ENCODE results near the gene PHACTR1.
"Not testable (repeated sequence)": the region's sequence is repeated elsewhere in the genome, so short reads cannot be mapped to it uniquely, and the experiment has no call there.

PHACTR1 gene

GRCh38 chr6:13125841-13126240, 409.3 kb downstream of the PHACTR1 start:
- DNase-seq: no peak

GRCh38 chr6:13131935-13132661, 415.5 kb downstream of the PHACTR1 start:
- DNase-seq: no peak

- DNase-seq: not testable (repeated sequence)
Observed at GRCh38 chr6:13133894-13134293, 417.3 kb downstream of the PHACTR1 start.

GRCh38 chr6:13135152-13135551, 418.6 kb downstream of the PHACTR1 start:
- no peak for DNase-seq

- no peak for DNase-seq
Observed at GRCh38 chr6:13139119-13139518, 422.6 kb downstream of the PHACTR1 start.

- DNase-seq: no peak
Observed at GRCh38 chr6:13140980-13141379, 424.4 kb downstream of the PHACTR1 start.

- no peak for DNase-seq
Observed at GRCh38 chr6:13141387-13141786, 424.8 kb downstream of the PHACTR1 start.

GRCh38 chr6:13142611-13143010, 426.0 kb downstream of the PHACTR1 start:
- DNase-seq: no peak

- DNase-seq: no peak
Observed at GRCh38 chr6:13146442-13146841, 429.9 kb downstream of the PHACTR1 start.

- no peak for DNase-seq
Observed at GRCh38 chr6:13147376-13147775, 430.8 kb downstream of the PHACTR1 start.

GRCh38 chr6:13147782-13148181, 431.2 kb downstream of the PHACTR1 start:
- no peak for DNase-seq

- no peak for DNase-seq
Observed at GRCh38 chr6:13152764-13153163, 436.2 kb downstream of the PHACTR1 start.

- DNase-seq: no peak
Observed at GRCh38 chr6:13156381-13156780, 439.8 kb downstream of the PHACTR1 start.

GRCh38 chr6:13157293-13157692, 440.7 kb downstream of the PHACTR1 start:
- no peak for DNase-seq

GRCh38 chr6:13159300-13159699, 442.7 kb downstream of the PHACTR1 start:
- no peak for DNase-seq

GRCh38 chr6:13159822-13160221, 443.3 kb downstream of the PHACTR1 start:
- not testable (repeated sequence) for DNase-seq

GRCh38 chr6:13163161-13163944, 446.8 kb downstream of the PHACTR1 start:
- no peak for DNase-seq

GRCh38 chr6:13164291-13164690, 447.7 kb downstream of the PHACTR1 start:
- DNase-seq: no peak

- DNase-seq: no peak
Observed at GRCh38 chr6:13165502-13166172, 449.1 kb downstream of the PHACTR1 start.

- DNase-seq: no peak
Observed at GRCh38 chr6:13166269-13166668, 449.7 kb downstream of the PHACTR1 start.

GRCh38 chr6:13166916-13167315, 450.3 kb downstream of the PHACTR1 start:
- no peak for DNase-seq

- no peak for DNase-seq
Observed at GRCh38 chr6:13172291-13172690, 455.7 kb downstream of the PHACTR1 start.

GRCh38 chr6:13175087-13175486, 458.5 kb downstream of the PHACTR1 start:
- no peak for DNase-seq

GRCh38 chr6:13175759-13176158, 459.2 kb downstream of the PHACTR1 start:
- no peak for DNase-seq
